Transverse colon (tissue), 3 donors: ENCODE data around the gene EHMT2.

ENCODE experiments used
- EP300 ChIP-seq: sonication (generic); formaldehyde crosslinking; IDR thresholded peaks from one replicate; pipeline ENCODE4 v1.6.1; 2017; ENCODE audit warnings: antibody characterized with exemption, low read depth
- POLR2A ChIP-seq: fragments of 450-650 bp; IDR thresholded peaks from one replicate; pipeline ENCODE4 v1.6.1; 2016; ENCODE audit warnings: antibody characterized with exemption, mild to moderate bottlenecking, moderate library complexity
- TF ChIP-seq, protein P1 (sequence below), 5 experiments: fragments of 200-600 bp in 3 of 5; fragments of 450-650 bp in 2 of 5; sonication (generic) in 3 of 5; IDR thresholded peaks; 1 replicate in 2 of 5; 2 replicates in 3 of 5; pipeline ENCODE4 v1.5.1; 2016 to 2017; ENCODE audit warnings: antibody characterized with exemption in 5 of 5, inconsistent platforms in 3 of 5, mild to moderate bottlenecking in 2 of 5, moderate library complexity in 1 of 5

DNA sequence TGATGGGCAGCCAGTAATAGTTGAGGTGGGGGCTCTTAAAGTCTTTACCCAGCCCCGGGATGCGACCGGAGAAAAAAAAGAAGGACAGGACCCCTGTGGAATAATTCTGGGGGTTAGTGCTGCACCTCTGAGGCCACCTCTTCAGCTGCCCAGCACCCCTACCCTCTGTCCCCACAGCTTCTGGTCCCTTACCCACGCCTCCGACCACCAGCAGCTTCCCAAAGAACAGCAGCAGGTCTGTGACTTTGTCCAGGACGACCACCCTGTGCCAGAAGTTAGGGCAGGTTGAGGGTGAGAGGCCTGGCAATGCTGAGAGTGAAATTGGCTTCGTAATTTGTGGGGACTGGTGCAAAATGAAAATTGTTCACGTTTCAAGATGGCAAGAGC, 32.7 kb downstream of the EHMT2 start:
- TF ChIP-seq, protein P1, sequence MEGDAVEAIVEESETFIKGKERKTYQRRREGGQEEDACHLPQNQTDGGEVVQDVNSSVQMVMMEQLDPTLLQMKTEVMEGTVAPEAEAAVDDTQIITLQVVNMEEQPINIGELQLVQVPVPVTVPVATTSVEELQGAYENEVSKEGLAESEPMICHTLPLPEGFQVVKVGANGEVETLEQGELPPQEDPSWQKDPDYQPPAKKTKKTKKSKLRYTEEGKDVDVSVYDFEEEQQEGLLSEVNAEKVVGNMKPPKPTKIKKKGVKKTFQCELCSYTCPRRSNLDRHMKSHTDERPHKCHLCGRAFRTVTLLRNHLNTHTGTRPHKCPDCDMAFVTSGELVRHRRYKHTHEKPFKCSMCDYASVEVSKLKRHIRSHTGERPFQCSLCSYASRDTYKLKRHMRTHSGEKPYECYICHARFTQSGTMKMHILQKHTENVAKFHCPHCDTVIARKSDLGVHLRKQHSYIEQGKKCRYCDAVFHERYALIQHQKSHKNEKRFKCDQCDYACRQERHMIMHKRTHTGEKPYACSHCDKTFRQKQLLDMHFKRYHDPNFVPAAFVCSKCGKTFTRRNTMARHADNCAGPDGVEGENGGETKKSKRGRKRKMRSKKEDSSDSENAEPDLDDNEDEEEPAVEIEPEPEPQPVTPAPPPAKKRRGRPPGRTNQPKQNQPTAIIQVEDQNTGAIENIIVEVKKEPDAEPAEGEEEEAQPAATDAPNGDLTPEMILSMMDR (IDR thresholded peaks at IDR 0.05) = no peak
- TF ChIP-seq POLR2A = no peak
- no peak for TF ChIP-seq EP300
